ENCODE measurements around the gene B9D2.
"Not testable (repeated sequence)": the region's sequence is repeated elsewhere in the genome, so short reads cannot be mapped to it uniquely, and the experiment has no call there.

The B9D2 gene

DNA sequence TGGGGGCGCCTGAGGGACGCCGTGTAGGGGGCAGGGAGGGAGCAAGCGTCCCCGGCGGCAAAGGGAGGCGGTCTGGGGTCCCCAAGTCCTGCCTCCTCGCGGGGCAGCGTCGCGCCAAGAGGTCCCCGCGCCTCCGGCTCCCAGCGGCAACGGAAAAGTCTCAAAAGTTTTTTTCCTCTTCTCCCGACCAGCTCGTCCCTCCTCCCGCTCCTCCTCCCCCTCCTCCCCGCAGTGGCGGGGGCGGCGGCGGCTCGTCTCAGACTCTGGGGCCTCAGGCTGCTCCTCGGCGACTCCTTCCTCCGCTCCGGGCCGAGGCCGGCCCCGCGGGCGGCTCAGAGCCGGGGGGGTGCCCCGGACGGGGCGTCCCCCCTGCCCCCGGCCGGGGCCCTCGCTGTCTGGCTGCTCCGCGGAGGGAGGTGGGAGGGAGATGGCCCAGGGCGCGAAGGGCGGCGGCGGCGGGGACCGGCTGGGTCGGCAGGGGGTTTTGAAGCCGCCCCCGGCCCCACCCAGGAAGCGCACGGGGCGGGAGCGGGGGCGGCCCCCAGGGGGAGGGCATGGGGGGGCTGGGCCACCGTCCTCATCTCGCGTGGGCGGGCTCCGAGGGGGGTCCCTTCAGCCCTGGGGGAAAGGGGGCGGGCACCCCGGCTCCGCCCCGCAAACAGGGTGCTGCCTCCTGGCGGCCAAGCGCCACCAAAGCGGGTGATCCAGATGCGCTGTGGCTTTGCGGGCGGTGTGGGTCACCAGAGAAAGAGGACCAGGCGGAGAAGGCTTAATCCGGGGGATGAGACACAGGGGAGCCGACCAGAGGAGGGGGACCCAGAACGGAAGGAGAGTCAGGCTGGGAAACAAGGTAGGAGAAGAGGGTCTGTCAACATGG is 10.2 kb downstream of the B9D2 start, which contains the start of gene TGFB1:
Gene TGFB1 (minus strand): TSS at position 457 of the 877 bp plus-strand sequence. CDS start 878 bp downstream, outside the sequence.
- peak; percentile 96 for DNase-seq

DNA sequence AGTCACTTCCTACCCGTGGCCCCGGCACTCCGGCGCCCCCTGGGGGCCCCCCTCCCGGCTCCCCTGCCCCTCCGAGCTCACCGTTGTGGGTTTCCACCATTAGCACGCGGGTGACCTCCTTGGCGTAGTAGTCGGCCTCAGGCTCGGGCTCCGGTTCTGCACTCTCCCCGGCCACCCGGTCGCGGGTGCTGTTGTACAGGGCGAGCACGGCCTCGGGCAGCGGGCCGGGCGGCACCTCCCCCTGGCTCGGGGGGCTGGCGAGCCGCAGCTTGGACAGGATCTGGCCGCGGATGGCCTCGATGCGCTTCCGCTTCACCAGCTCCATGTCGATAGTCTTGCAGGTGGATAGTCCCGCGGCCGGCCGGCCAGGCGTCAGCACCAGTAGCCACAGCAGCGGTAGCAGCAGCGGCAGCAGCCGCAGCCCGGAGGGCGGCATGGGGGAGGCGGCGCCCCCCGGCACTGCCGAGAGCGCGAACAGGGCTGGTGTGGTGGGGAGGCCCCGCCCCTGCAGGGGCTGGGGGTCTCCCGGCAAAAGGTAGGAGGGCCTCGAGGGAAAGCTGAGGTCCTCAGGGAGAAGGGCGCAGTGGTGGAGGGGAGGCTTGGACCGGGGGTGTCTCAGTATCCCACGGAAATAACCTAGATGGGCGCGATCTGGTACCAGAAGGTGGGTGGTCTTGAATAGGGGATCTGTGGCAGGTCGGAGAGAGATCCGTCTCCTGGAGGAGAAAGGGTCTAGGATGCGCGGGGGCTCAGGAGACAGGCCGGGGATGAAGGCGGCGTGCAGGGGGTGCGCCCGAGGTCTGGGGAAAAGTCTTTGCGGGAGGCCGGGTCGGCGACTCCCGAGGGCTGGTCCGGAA is 11.1 kb downstream of the B9D2 start:
- DNase-seq = peak; percentile 79 to 80

- DNase-seq = no peak
Observed at GRCh38 chr19:41352279-41352608, 11.7 kb downstream of the B9D2 start.

DNA sequence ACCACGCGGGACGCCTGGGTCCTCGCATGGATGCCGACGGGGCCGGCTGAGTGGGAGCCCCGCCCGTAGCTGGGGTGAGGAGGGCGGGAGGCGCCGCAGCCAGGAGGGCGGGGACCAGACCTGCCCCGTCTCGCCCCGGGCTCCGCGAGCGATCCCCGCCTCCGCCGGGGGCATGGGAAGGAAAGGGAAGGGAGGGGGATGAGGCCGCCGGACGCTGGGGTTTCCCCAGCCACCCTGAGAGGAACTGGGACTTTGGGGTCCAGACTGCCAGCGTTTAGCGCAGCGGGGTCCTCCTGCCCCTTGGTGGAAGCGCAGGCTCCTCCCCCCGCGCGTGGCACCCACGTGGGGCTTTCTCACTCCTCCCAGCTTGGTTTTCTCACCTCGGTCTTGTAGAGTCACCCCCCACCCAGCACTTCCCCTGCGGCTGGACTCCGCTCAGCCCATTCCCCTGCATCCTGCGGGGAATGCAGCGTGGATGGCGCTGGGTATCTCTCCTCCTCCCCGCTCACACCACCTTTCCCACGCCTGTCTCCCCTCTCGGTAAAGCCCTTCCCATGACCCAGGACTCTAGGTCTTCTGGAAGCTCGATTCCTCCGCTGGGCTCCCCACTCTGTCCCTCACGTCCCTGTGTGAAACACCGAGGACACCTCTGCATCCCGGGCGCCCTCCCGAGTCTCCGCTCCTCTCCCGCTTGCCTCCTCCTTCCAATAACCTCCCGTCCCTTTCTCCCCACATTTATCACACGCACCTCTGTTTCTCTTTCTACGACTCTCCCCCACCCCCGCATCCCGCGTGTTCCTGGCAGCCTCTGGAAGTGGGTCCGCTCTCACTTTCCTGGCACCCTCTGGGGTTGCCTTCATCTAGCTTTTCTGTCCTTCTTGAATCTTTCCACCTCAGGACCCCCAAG is 12.4 kb downstream of the B9D2 start:
- DNase-seq = peak; percentile 88 to 89

- DNase-seq = no peak
Observed at GRCh38 chr19:41350735-41351338, 13.1 kb downstream of the B9D2 start.

- DNase-seq = not testable (repeated sequence)
Observed at GRCh38 chr19:41346916-41347315, 17.0 kb downstream of the B9D2 start.

- DNase-seq = no peak
Observed at GRCh38 chr19:41344162-41344561, 19.8 kb downstream of the B9D2 start.

DNA sequence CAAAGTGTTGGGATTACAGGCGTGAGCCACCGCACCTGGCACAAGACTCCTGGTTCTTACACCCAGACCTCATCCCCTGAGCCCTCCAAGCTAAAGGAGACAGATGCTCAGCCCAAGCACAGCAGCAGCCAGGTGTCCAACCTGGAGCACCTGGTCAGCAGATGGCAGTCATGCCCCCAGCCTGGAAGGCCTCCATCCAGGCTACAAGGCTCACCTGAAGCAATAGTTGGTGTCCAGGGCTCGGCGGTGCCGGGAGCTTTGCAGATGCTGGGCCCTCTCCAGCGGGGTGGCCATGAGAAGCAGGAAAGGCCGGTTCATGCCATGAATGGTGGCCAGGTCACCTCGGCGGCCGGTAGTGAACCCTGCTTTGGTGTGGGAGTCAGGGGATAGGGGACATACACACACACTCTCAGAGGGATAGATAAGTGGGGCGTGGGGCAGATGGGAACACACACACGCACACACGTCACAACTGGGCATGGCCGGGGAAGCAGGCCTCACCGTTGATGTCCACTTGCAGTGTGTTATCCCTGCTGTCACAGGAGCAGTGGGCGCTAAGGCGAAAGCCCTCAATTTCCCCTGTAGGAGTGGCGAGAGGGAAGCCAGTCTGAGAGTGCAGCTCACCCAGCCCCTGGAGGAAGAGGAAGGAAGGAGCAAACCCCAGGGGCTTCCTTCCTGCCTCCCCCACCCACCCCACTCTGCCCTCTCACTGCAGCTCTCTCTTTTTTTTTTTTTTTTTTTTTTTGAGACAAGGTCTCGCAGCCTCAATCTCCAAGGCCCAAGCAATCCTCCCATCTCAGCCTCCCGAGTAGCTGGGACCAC is 22.1 kb downstream of the B9D2 start:
- DNase-seq = peak; percentile 36

- DNase-seq = no peak
Observed at GRCh38 chr19:41339936-41340335, 24.0 kb downstream of the B9D2 start.

DNA sequence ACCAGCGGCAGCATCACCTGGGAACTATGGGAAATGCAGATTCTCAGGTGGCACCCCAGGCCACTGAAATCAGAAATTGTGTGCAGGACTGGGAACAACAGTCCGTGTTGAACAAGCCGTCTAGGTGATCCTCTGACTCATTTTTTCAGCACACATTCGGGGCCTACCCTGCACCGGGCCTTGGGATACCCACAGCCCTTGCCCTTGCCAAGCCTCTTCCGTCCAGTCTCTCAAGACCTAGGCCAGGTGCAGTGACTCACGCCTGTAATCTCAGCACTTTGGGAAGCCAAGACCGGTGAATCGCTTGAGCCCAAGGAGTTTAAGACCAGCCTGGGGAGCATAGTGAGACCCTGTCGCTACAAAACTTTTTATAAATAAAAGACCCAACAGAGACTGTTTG is 28.5 kb downstream of the B9D2 start:
- DNase-seq = no peak

- DNase-seq = peak in 1 of 2 donors; percentile 31
Observed at GRCh38 chr19:41334793-41335192, 29.2 kb downstream of the B9D2 start.

DNA sequence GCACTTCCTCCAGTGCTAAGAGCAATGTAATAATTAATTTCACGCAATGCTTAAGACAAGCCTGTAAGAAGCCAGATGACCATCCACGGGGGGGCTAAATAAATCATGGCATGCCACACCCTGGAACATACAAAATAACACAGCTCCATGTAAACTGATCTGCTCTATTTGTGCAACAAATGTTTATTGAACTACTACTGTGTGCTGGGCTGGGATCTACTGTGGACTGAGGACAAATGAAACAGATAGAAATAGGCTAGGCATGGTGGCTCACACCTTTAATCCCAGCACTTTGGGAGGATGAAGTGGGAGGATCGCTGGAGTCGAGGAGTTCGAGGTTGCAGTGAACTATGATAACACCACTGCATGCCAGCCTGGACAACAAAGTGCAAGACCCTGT is 31.5 kb downstream of the B9D2 start:
- DNase-seq = no peak

DNA sequence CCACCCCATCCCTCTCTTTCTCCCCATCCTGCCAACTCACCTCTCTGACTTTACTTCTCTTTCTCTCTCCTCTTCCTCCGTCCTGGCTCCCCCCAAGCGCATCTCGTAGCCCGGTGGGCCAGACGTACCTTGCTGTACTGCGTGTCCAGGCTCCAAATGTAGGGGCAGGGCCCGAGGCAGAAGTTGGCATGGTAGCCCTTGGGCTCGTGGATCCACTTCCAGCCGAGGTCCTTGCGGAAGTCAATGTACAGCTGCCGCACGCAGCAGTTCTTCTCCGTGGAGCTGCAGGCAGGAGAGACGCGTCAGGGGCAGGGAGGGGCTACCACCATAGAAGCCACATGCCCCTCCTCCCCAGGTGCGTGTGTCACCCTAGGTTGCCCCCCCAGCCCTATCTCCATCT is 31.9 kb downstream of the B9D2 start:
- DNase-seq = no peak

- DNase-seq = no peak
Observed at GRCh38 chr19:41330946-41331678, 32.8 kb downstream of the B9D2 start.

- DNase-seq = peak in 1 of 2 donors; percentile 43
Observed at GRCh38 chr19:41330481-41330880, 33.5 kb downstream of the B9D2 start.

GRCh38 chr19:41328842-41329225 is 35.1 kb downstream of the B9D2 start:
- DNase-seq = peak; percentile 31 to 51

- DNase-seq = no peak
Observed at GRCh38 chr19:41328157-41328841, 35.6 kb downstream of the B9D2 start.

DNA sequence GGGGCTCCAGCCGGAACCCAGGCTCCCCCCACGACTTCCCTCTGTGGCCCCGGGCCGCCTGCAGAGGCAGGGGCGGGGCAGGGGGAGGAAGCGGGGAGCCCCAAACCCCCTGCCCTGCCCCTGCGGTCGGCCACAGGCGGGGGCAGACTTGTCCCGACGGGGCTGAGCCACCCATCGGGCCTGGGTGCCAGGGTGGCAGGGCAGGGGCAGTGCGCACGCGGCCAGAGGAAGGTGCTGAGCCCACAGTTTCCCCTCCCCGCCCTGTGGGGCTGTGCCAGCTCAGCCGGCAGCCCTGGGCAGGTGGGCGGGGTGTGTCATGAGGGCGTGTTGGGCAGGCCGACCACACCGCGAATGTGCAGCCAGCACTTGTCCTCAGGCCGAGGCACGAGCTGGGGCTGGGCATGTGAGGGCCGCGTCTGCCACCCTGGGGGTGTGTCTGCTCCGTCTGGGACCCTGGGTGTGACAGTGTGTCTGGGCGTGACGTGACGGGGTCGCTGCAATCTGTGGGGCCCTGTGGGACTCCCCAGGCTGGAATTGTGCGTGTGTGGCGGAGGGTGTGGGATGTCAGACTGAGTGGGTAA is 36.3 kb downstream of the B9D2 start:
- peak; percentile 87 to 90 for DNase-seq

- DNase-seq = no peak
Observed at GRCh38 chr19:41327076-41327575, 36.8 kb downstream of the B9D2 start.

All from CD4-positive, alpha-beta T cell treated with Interleukin-4 for 1 hour (primary cell).